Fibroblast of skin of back (primary cell): Measurements from ENCODE around the gene ACIN1.
A peak's percentile ranks its signal among the peaks of the same experiment; 100 is the strongest.

ENCODE experiments used
- DNase-seq: peaks from one replicate; pipeline ENCODE4 v3.0.0-alpha.2; 2013

Gene ACIN1

DNA sequence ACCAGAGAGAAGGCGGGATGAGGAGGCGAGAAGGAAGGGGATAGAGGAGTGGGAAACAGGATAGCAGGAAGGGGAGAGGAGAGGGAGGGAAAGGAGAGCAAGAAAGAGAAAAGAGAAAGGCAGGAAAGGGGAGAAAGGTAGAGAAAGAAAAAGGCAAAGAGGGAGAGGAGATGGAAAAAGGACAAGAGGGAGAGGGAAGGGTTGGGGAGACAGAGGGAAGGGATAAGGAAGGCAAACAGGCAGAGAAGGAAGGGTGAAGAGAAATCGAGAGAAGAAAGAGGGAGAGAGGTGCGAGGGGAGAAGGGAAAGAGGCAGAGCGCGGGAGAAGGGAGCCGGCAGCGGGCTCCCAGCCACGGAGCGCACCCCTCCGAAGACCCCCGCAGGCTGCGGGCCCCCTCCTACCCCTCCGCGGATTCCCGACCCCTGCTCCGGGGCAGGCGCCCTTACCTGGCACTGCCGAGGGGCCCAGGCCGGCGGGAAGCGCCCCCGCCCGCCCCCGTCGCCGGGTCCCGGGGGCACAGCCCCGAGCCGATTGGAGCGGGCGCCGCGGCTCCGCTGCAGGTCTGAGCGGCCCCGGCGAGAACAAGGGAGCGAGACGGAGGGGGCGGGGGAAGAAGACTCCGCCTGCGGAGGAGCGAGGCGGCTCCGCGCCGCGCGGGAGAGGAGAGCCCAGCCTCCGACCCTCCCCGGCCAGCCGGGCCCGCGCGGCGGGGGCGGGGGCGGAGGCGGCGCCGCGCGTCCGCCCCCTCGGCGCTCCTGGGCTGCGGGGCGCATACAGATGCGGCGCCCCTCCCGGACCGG is 37.8 kb downstream of the ACIN1 start, which contains the start of gene CDH24:
Gene CDH24, minus strand, starts transcription at position 565 of the 801 bp plus-strand sequence. CDS start 1,787 bp downstream, outside the sequence.
- peak; percentile 76 for DNase-seq

DNA sequence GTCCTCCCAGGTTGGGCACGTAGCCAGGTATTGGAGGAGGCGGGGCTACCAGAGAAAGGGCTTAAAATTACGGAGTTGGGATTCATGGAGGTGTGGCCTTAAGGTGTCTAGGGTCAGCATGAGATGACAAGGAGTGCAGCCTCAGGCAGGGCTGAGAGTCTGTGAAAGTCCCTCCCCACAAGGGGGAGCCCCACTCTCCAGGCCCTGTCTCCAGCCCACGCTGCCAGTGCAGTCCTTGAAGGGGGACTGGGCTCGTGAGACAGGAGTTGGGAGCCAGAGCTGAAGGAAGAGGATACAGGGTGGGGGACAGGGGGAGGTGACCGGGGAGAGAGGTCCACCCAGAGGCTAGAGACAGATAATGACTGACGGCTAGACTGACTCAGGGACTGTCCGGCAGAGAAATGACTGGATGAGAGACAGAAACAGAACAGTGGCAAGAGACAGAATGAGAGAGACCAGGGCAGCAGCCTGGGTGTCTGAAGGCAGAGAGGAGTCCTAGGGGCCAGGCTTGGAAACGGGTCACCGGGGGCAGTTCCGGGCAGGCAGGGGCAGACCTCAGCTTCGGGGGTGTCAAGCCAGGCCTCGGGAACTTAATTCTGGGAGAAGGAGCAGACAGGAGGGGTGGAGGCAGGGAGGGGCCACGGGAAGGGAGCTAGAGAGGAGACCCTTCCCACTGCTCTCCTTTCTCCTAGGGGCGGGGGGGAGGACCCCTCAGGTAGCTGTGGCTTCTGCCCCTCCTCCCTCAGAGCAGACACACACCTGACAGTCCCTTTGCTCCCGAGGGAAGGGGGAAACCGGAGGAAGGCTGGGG is 38.6 kb downstream of the ACIN1 start:
- DNase-seq = peak; percentile 73

DNA sequence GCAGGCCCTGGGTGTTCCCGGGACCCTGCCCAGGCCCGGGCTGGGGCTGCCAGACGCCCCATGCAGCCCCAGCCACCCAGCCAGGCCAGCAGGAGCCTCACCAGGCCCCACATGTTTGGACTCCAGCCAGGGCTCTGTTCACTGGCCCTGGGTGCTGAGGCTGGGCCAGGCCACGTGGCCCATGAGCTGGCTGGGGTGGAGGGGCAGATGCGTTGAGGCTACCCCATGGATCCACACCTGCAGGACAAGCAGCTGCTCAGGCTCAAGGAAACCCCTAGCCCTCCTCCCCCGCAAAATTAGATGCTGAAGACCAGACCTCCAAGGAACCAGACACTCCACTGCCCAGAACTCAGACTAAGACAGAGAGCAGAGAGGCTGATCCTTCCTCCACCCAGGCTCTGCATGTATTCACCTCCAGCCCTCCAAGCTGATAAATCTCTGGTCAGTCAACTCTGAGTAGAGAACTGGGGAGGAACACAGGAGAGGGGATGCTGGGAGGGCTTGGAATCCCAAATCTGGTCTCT is 39.3 kb downstream of the ACIN1 start:
- DNase-seq = no peak

DNA sequence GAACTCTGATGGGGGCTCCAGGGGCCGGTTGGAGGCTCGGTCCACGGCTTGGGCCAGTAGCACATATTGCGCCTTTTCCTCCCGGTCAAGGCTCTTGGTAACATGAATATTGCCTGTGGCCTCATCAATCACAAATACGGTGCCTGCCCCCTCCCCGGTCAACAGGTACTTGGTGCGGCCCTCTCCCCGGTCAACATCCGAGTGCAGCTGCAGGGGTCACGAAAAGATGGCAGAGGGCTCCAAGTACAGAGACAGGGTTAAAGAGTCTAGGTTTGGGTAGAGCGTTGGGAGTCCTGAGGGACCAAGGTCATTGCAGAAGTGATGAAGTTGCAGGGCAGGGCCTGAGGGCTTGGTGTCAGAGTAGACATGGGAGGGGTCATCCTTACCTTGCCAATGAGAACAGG is 39.8 kb downstream of the ACIN1 start:
- DNase-seq = no peak

DNA sequence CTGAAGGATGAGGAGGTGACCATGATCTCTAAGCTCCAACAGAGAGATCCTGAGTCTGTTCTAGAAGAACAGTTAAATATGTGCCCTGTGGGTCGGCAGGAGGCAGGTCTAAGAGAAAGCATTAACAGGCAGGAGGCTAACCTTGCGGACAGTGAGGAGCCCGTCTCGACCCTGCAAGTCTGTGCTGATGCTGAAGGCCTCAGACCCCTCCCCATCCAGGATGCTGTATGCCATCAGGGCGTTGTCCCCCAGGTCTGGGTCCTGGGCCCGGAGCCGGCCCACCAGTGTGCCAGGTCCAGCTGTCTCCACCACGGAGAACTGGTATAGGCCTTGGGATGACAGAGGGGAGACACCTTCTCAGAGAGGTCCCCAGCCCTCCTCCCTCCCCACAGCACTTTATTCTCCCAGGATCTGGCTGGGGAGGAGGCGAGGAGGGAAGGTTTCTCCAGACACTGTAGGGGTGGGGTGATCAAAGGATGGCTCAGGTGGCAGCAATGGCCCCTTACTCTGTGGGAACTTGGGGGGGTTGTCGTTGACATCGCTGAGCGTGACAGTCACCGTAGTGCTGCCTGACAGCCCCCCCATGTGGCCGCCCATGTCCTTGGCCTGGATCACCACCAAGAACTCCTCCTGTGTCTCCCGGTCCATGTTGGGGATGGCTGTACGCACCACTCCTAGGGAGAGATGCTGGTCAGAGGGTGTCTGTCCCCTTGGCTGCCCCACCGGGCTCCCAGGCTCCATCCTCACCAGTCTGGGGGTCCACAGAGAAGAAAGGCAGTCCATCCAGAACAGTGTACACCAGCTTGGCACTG is 40.7 kb downstream of the ACIN1 start:
- no peak for DNase-seq

DNA sequence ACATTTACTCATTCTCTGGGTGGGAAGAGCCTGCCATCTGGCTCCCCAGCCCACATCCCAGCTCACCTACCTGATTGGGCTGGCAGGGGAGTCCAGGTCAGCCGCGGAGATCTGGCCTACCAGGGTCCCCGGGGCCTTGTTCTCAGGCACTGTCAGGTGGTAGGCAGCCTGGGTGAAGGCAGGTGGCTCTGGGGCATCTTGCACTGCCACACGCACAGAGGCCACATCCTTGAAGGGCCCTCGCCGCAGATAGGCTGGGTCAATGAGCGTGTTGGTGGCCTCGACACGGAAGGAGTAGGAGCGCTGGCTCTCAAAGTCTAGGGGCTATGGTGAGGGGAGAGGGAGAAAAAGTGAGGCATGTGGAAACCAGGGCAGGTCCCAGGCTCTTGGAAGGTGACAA is 41.5 kb downstream of the ACIN1 start:
- DNase-seq = no peak

DNA sequence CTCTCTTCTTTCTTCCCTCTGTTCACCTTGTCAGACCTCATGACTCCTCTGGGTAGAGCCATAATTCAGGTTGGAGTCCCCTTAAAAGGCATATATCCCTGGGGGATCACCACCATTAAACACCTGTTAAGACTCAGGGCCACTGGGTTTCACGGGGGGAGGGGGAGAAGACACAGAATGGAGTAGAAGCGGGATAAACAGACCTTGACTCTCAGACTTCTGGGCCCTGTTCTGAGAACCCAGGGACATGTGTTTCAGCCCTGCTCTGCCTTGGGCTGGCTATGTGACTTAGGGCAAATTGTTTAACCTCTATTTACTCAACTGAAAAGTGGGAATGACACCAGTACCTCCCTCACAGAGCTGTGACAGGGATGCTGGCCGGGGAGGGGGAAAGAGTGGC is 42.3 kb downstream of the ACIN1 start:
- DNase-seq = no peak

DNA sequence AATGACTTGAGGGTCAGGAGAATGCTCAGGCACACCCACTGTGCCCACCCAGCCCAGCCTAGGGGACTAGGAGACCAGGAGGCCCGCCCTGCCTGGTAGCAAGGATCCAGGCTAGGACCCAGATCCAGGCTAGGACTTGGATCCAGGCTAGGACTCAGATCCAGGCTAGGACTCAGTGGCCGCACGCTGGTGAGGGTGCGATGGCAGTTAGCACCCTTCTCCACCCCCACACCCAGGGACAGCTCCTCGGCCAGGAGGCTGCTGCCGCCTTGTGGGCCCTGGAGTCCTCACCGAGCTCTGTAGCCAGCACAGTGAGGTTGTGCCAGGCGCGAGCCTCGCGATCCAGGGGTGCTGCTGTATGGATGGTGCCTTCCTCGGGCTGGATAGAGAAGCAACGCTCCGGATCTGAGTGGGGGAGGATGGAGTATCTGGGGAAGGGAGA is 42.7 kb downstream of the ACIN1 start:
- DNase-seq = no peak

DNA sequence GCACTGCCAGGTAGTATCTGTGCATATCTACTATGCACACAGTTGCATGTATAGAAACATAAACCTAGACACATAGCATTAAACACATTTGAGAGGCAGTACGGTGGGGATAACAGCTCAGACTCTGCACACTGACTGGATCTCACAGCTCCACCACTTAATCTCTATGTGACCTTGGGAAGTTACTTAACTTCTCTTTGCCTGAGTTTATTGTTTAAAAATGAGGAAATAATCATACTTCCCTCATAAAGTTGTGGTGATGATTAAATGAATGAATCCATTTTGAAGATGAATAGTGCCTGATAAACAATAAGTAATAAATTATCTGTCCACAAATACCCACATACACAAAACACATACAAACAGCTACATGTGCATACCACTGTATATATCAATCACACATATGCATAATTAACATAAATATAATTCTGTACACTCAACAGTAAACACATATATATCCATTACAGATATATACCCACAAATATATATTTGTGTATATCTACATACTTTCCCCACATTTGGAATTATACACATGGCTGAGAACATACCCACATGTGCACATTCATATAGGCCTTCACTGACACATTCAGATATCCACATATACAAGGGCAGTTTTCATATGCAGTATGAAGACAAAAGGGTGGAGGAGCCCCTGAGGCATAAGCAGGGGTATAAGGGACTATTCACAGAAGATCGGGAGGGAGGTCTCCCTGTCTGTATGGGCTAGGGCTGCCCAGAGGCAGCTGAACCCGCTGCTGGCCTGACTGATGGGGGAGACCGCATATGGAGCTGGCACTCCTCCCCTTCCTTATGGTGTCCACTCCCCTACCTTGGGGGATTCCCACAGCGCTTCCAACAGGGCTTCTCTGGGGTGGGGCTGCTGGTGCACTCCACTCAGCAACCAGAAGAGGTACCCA is 43.5 kb downstream of the ACIN1 start:
- no peak for DNase-seq

DNA sequence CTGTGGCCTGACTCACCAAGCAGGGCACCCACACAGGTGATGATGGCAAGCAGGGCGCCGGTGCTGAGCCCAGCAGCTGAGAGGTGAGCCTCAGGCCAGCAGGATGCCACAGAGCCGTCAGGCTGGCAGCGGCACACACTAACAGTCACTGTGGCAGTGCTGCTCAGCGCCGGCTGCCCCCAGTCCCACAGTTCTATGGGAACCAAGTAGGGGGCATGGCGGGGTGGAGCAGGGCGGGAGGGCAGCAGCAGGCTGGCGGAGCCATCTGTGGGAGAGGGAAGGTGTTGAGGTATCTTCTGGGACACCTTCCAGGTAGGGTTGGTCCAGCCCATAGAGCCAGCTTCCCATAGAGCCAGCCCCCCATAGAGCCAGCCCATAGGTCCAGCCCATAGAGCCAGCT is 45.9 kb downstream of the ACIN1 start:
- no peak for DNase-seq

DNA sequence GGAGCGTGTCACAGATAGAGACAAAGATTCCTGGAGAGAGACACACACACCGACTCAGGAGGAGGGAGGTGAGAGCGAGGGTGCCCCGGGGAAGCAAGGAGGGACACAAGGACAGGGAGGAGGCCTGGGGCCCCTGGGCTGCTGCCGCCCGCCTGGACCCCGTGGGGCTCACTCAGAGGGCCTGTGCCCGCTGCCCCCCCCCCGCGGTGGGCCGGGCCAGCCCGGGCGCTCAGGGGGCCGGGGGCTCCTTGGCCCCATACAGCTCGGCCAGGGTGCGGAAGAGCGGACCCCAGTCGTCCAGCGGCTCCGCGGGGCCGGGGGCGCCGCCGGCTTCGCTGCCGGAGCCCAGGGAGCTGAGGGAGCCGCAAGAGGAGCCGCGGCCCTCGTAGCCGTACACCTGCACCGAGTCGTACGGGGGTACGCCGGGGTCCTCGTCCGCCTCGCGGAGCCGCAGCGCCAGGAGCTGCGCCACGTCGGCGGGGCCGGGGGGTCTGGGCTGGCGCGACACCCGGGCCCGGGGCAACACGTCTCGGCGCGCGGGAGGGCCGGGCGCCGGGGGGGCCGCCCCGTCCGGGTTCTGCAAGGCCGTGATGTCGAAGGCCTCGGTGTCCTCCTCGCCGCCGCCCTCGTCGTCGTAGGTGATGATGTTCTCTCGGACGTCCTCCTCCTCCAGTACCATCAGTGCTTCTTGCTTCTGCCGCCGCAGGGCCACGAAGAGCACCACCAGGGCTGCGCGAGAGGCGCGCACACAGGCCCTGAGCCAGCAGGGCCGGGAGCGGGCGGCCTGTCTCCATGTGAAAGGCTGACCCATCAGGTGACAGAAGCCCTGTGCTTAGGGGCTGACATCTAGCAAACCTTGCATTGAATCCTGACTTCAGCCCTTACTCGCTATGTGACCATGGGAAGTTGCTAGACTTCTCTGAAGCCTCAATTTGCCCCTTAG is 46.9 kb downstream of the ACIN1 start:
- no peak for DNase-seq

DNA sequence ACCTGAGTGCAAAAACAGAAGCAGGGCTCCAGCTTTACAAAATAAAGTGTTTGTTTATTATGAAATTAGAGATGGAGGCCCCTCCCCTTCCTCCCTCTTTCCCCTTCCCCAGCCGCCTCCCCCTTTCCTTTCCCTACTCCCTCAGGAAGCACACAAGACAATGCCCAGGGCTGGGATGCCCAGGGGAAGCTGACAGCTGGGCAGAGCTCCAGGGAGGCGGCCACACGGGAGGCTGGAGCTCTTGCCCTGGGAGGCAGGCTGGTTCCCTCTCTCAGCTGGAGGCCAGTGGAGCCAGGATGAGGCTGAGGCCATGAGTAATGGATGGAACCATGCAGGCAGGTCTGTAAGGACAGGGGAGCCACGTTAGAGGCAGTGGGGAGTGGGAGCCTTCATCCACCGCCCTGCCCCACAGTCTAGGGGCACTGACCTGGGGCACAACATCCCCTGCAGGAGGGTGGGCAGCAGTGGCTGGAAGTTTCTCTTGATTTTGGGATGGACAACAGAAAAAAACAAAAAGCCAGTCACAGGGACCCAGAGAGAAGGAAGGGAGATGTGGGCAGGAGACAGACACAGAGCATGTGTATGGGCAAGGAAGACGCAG is 47.8 kb downstream of the ACIN1 start:
- DNase-seq = peak; percentile 71

DNA sequence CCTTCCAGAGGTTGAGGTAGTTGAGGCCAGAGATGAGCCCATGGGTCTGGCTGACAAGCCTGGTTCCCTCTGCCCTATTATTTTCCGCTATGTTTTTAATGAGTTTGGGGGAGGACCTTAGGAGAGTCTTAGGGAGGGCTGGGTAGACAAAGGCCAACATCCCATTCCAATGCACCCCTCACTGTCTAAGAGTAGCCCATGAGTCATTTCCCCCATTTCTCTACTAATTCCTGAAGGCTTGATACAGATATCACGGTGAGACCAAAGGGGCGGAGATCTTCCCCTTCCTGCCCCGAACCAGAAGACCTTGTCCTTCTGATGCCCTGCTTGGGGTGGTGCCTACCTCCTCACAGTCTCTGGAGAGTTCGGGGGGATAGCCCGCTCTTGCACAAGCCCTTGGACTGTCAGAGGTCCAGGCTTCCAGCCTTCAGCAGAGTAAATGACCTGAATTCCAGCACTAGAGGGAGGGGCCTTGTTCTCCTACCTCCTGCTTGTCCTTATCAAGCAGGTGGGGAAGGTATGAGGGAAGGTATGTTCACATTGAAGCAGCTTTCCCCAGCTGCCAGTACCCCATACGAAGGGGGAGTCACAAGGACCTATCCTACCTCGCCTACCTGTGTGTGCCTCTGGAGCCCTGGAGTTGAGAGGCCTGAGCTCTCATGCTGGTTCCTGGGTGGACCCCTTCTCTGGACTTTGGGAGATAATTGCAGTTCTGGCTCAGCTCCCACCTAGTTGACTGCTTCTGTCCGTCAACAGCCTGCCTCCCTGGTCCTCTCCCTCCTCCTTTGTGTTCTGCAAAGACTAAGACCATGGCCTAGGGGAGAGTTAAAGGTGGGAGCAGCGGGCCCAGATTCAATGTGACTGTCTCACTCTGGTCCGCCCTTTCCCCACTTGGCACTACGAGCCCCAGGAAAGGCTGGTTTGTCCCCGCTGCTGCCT is 49.2 kb downstream of the ACIN1 start:
- DNase-seq = peak; percentile 42

DNA sequence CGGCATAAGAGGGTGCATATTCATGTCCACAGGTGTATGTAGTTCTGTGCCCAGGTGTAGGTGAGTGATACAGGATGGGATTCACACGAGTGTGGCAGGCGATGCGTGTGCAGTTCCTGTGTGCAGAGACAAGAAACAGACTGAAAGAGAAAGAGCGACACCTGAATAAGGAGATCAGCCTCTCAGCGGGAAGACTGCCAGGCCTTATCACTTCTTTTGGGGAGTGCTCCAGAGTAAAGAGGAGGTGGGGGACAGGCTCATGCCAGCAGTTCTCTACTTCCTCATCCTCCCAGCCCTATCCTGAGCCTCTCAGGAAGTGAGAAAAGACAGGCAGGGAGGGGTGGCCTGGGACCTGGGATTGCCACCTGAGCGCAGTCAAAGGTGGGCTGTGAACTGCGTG is 50.1 kb downstream of the ACIN1 start:
- DNase-seq = no peak

DNA sequence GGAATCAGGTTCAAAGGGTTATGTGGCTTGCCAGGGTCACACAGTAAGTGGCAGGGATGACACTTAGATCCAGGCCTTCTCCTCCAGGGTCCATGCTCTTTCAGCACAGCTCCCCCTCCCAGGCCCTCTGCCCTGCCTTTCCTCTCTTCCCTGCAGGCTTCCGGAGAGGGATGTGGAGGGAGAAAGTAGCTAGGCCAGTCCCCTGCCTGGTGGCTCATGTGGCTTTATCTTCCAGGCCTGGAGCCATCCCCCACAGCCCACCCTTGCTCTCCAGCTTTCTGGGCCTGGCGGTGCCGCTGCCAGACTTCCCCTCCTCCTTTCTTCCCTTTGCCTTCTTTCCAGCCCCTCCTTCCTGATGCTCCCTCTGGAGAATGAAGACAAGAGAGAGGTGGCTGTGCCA is 51.2 kb downstream of the ACIN1 start:
- DNase-seq = no peak

DNA sequence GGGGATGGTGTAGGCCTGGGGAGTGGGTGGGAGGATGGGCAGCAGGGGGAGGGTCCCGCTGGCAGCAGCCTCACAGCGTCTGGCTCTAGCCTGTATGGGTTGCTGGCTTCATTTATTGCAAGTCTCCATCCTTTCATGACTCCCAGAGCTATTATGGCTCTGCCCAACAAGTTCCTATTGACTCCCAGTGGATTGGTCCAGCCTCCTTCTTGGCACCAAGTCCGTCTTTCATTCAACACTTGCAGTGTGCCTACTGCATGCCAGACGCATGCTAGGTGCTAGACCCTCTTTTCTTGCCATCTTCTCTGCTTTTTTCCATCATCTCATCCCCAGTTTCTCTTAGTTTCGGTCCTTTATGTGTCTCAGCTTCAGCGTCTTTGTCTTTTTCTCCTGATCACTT is 51.8 kb downstream of the ACIN1 start:
- no peak for DNase-seq

DNA sequence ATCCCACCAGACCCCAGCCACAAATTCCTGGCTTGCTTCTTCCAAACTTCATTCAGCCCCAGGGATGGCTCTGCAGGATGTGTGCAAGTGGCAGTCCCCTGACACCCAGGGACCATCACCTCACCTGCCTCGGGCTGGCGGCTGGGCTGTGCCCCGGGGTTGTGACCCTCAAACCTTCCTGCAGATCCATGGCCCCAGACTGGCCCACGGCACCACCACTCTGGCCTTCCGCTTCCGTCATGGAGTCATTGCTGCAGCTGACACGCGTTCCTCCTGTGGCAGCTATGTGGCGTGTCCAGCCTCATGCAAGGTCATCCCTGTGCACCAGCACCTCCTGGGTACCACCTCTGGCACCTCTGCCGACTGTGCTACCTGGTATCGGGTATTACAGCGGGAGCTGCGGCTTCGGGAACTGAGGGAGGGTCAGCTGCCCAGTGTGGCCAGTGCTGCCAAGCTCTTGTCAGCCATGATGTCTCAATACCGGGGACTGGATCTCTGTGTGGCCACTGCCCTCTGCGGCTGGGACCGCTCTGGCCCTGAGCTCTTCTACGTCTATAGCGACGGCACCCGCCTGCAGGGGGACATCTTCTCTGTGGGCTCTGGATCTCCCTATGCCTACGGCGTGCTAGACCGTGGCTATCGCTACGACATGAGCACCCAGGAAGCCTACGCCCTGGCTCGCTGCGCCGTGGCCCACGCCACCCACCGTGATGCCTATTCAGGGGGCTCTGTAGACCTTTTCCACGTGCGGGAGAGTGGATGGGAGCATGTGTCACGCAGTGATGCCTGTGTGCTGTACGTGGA is 52.6 kb downstream of the ACIN1 start, which contains the start of gene PSMB11:
Gene PSMB11, plus strand, starts transcription at position 51 of the 804 bp plus-strand sequence. Its CDS starts 14 bp downstream, at position 65.
- DNase-seq = no peak

DNA sequence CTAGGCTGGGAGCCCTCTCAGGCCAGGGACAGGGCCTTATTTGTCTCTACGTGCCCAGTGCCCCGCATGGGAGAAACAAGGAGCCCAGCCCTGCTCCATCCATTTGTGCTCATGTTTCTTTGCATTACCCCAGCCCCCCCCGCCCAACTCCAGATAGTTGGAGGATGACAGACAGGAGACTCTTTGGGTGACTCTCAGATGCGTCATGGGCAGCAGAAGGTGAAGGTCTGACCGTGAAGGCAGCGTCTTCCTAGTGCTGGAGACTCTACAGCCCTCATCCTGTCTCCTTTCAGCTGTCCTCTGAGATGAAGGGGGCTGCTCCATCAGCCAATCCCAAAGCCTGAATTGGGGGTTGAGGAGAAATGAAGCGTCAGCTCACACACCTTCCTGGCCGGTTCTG is 53.2 kb downstream of the ACIN1 start:
- DNase-seq = peak; percentile 23
